Measurements from ENCODE around the gene CFD.

Gene CFD

GRCh38 chr19:861756-862580 is 2.5 kb downstream of the CFD start:
- DNase-seq (ENCODE audit: low read depth): no peak
- no peak overlapping the region for H3K4me3 ChIP-seq (ENCODE audit: low read depth, low read length)
- in situ Hi-C loops (cut with HindIII; ENCODE audit: low sequenced_read_pairs): no loop called here
- no peak for TF ChIP-seq CTCF (IDR thresholded peaks at IDR 0.05; ENCODE audit: low read depth, low read length, missing control alignments)

DNA sequence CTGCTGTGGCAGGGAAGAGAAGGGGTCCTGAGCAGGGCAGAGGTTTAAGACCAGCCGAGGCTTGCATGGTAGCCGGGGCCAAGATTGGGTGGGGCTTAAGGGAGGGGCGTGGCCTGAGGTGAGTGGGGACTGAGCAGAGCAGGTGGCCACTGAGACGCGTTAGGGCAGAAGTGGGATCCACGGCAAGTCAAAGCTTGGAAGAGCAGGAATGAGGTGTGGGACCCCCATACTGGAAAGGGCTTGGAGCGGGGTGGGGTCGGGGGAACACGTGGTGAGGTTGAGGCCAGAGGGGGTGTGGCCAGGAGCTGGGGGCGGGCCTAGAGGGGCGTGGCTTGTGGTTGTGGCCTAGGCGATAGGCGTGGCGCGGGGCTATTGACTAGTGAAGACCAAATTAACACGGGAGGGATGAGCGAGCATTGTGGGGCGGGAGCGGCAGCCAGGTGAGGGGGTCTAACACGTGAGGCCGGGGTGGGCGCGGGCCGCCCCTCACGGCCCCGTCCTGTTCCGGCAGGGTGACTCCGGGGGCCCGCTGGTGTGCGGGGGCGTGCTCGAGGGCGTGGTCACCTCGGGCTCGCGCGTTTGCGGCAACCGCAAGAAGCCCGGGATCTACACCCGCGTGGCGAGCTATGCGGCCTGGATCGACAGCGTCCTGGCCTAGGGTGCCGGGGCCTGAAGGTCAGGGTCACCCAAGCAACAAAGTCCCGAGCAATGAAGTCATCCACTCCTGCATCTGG is 3.3 kb downstream of the CFD start:
- no peak overlapping the region for H3K4me3 ChIP-seq (ENCODE audit: low read depth, low read length)
- no peak for TF ChIP-seq CTCF (IDR thresholded peaks at IDR 0.05; ENCODE audit: low read depth, low read length, missing control alignments)

DNA sequence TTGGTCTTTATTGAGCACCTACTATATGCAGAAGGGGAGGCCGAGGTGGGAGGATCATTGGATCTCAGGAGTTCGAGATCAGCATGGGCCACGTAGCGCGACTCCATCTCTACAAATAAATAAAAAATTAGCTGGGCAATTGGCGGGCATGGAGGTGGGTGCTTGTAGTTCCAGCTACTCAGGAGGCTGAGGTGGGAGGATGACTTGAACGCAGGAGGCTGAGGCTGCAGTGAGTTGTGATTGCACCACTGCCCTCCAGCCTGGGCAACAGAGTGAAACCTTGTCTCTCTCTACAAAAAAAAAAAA is 3.8 kb downstream of the CFD start:
- no peak for DNase-seq (ENCODE audit: low read depth)
- in situ Hi-C loops (cut with HindIII; ENCODE audit: low sequenced_read_pairs): no loop called here
- TF ChIP-seq CTCF (IDR thresholded peaks at IDR 0.05; ENCODE audit: low read depth, low read length, missing control alignments): no peak
- H3K4me3 ChIP-seq (ENCODE audit: low read depth, low read length): no peak overlapping the region

More for the DNA sequence above, 3.3 kb downstream of the CFD start:
- in situ Hi-C loops (cut with HindIII; ENCODE audit: low sequenced_read_pairs): no loop called here
- DNase-seq (ENCODE audit: low read depth): no peak

DNA sequence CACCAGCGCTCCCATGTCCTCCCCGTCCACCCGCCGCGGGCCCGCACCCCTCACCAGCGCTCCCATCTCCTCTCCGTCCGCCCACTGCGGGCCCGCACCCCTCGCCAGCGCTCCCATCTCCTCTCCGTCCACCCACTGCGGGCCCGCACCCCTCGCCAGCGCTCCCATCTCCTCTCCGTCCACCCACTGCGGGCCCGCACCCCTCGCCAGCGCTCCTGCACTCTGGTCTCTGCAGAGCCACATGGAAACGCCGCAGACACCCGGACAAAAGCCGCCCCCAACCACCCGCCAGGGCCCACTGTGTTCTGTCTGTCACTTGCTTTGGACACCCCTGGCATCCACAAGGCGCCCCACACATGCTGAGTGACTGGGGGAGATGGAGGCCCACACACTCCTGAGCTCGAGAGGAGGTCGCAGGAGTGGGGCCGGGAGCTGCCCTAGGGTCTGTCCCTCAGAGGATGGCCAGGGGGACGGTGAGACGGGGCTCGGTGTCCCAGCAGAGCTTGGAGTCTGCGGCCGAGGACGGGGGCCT is 7.4 kb downstream of the CFD start:
- no peak for TF ChIP-seq CTCF (IDR thresholded peaks at IDR 0.05; ENCODE audit: low read depth, low read length, missing control alignments)
- no peak for DNase-seq (ENCODE audit: low read depth)
- in situ Hi-C loops (cut with HindIII; ENCODE audit: low sequenced_read_pairs): no loop called here
- no peak overlapping the region for H3K4me3 ChIP-seq (ENCODE audit: low read depth, low read length)

DNA sequence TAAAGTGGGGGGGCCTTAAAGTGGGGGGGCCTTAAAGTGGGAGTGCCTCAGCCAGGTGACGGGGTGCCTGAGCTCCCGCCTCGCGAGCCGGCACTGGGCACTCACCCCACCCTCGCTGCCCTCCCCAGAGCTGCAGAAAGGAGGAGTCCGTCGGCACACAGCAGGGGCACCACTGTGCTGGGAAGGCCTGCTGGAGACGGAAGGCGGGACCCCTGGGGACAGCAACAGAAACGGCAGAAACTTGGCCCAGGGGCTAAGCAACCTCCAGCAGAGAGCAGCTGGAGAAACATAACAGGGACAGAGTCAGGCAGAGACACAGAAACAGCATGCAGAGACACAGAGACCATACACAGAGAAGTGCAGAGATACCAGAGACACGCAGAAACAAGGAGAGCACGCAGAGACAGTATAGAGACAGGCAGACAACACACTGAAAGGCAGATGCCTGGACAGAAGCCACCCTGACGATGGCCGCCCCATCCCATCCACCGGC is 7.9 kb downstream of the CFD start:
- in situ Hi-C loops (cut with HindIII; ENCODE audit: low sequenced_read_pairs): no loop called here

More for the DNA sequence above, 7.9 kb downstream of the CFD start:
- DNase-seq (ENCODE audit: low read depth): no peak
- no peak for TF ChIP-seq CTCF (IDR thresholded peaks at IDR 0.05; ENCODE audit: low read depth, low read length, missing control alignments)
- no peak overlapping the region for H3K4me3 ChIP-seq (ENCODE audit: low read depth, low read length)
